DMS 273 (cell line): ENCODE data around the gene LYZL1.
"Not testable (repeated sequence)": the region's sequence is repeated elsewhere in the genome, so short reads cannot be mapped to it uniquely, and the experiment has no call there.

Source experiments
- DNase-seq: peaks from one replicate; lab custom pipeline; 2025; ENCODE audit not compliant: unreplicated experiment; lab: John Stamatoyannopoulos, UW

LYZL1 gene

GRCh38 chr10:29304995-29305335, 16.1 kb downstream of the LYZL1 start:
- DNase-seq: no peak

GRCh38 chr10:29306688-29307087, 17.8 kb downstream of the LYZL1 start:
- no peak for DNase-seq

- DNase-seq: not testable (repeated sequence)
These were observed 19.3 kb downstream of the LYZL1 start for GRCh38 chr10:29308142-29308541.

- DNase-seq: no peak
These were observed 20.6 kb downstream of the LYZL1 start for GRCh38 chr10:29309465-29309864.

GRCh38 chr10:29310463-29310862, 21.6 kb downstream of the LYZL1 start:
- DNase-seq: not testable (repeated sequence)

- no peak for DNase-seq
These were observed 24.2 kb downstream of the LYZL1 start for GRCh38 chr10:29313071-29313470.

- no peak for DNase-seq
These were observed 25.9 kb downstream of the LYZL1 start for GRCh38 chr10:29314726-29315125.

GRCh38 chr10:29315814-29316213, 26.9 kb downstream of the LYZL1 start:
- no peak for DNase-seq

- DNase-seq: no peak
These were observed 27.6 kb downstream of the LYZL1 start for GRCh38 chr10:29316308-29317026.

GRCh38 chr10:29317027-29317420, 28.2 kb downstream of the LYZL1 start:
- no peak for DNase-seq

- DNase-seq: no peak
These were observed 28.7 kb downstream of the LYZL1 start for GRCh38 chr10:29317423-29318021.

- peak; percentile 0 for DNase-seq
These were observed 29.5 kb downstream of the LYZL1 start for GRCh38 chr10:29318141-29319071.

- DNase-seq: no peak
These were observed 30.4 kb downstream of the LYZL1 start for GRCh38 chr10:29319205-29319781.

- DNase-seq: not testable (repeated sequence)
These were observed 31.8 kb downstream of the LYZL1 start for GRCh38 chr10:29320680-29321121.

GRCh38 chr10:29321656-29322055, 32.8 kb downstream of the LYZL1 start:
- DNase-seq: no peak

- DNase-seq: no peak
These were observed 34.0 kb downstream of the LYZL1 start for GRCh38 chr10:29322918-29323317.

- no peak for DNase-seq
These were observed 34.5 kb downstream of the LYZL1 start for GRCh38 chr10:29323367-29323766.

- DNase-seq: no peak
These were observed 35.5 kb downstream of the LYZL1 start for GRCh38 chr10:29324220-29324841.

- DNase-seq: no peak
These were observed 37.4 kb downstream of the LYZL1 start for GRCh38 chr10:29326299-29326698.

- DNase-seq: no peak
These were observed 38.2 kb downstream of the LYZL1 start for GRCh38 chr10:29326886-29327745.
